Stimulated activated CD4-positive, alpha-beta T cell treated with anti-CD3 and anti-CD28 coated beads, Interleukin-2, amount 100 ng/mL, for 4 hours (primary cell): ENCODE results near the gene NR1H2.

Experiments
- DNase-seq: peaks from one replicate; pipeline ENCODE4 v3.0.0-alpha.2; 2020; ENCODE audit warnings: low read depth

The NR1H2 gene

DNA sequence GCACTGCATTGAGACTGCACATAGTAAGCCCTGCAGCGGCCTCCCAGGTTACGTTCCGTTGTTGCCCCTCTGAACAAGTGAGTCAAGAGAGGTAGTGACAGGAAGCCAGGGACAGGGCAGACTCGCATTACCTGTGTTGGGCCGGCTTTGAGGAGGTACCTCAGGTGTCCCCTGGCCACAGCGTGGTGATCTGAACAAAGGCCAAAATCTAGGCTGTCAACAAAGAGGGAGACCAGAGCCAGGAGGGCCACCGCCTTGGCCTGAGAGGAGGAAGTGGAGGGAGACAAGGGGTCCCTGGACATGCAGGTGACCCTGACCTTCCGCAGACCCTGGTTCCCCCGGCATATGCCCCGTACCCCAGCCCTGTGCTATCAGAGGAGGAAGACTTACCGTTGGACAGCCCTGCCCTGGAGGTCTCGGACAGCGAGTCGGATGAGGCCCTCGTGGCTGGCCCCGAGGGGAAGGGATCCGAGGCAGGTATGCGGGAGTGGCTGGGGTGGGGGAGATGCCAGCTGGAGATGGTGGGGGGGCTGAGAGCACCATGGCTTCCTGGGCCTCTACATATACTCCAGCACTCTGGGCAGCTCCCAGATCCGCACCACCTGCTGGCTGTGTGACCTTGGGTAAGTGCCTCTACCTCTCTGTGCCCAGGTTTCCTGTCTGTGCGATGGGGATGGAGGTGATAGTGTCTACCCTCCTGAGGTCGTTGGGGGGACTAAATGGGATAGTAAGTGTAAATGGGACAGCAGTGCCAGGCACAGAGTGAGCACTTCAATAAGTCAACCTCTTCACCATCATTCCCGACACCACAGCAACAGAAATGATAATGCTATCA, 47.2 kb downstream of the NR1H2 start:
- DNase-seq, result no peak

DNA sequence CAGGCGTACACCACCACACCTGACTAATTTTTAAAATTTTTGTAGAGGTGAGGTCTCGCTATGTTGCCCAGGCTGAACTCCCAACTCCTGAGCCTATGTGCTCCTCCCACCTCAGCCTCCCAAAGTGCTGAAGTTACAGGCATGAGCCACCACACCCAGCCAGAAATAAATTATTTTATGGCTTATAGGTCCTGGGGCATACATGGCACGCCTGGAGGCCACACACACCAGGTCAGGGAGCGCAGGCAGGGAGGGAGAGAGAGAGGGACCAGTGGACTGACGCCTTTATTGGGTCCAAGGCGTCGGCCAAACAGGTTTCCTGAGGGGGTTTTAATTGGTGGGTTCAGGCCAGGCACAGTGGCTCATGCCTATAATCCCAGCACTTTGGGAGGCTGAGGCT, 49.3 kb downstream of the NR1H2 start:
- DNase-seq, result no peak

DNA sequence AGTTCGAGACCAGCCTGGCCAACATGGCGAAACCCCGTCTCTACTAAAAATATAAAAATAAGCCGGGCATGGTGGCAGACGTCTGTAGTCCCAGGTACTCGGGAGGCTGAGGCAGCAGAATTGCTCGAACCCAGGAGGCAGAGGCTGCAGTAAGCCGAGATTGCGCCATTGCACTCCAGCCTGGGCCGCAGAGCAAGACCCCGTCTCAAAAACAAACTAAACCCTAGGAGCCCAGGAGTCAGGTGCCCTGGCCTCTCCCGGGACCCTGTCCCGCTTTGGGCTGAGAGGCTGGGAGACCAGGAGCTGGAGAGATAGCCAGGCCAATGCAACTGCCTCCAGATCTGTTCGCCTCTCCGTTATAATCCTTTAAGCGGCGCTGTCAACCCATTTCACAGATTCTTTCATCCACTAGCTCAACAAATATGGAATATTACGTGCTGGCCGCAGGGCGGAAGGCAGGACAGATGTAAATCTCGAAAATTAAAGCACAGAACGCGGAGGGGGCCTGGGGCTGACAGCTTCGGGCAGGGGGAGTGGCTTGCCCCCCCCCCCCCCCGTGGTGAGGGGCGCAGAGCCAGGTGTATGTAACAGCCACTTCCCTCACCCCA, 51.2 kb downstream of the NR1H2 start:
- DNase-seq, result no peak

DNA sequence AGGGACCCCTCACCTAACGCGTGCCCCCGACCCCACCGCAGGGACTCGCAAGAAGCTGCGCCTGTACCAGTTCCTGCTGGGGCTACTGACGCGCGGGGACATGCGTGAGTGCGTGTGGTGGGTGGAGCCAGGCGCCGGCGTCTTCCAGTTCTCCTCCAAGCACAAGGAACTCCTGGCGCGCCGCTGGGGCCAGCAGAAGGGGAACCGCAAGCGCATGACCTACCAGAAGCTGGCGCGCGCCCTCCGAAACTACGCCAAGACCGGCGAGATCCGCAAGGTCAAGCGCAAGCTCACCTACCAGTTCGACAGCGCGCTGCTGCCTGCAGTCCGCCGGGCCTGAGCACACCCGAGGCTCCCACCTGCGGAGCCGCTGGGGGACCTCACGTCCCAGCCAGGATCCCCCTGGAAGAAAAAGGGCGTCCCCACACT, 51.8 kb downstream of the NR1H2 start:
- no peak for DNase-seq

DNA sequence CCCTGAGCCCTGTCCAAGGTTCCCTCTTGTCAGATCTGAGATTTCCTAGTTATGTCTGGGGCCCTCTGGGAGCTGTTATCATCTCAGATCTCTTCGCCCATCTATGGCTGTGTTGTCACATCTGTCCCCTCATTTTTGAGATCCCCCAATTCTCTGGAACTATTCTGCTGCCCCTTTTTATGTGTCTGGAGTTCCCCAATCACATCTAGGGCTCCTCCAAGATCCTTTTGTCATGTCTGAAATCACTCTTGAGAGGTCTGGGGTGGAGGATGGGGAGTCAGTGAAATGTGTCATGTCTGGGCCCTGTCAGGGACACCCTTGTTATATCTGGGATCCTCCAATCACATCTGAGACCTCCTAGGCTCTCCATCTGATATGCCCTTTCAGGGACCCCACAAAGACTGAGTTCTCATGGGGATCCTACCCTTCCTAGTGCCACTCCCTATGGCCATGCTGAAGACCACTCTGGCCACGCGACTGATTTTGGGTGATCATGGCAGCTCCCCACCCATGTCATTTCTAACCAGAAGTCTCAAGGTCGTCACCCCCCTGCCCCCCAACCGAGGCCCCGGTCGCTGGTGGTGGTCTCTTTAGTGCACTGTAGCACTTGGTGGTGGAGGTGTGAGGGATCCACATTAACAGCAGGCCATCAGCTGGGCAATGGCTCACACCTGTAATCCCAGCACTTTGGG, 52.7 kb downstream of the NR1H2 start:
- no peak for DNase-seq

DNA sequence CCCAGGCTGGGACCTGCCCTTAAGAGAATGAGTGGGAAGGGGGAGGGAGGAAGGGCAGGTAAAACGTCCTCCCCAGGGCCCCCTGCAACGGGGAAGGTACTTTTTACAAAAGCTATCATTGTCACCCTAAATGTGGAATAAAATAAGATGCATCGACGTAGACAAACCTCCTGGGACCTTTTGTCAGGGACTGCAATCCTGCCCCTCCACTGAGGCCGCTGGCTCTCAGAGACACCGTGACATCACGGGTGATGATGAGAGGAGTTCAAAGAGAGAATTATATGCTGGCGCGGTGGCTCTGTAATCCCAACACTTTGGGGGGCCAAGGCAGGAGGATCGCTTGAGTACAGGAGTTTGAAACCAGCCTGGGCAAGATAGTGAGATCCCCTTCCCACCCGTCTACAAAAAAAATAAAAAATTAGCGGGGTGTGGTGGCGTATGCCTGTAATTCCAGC, 54.7 kb downstream of the NR1H2 start:
- DNase-seq, result no peak

DNA sequence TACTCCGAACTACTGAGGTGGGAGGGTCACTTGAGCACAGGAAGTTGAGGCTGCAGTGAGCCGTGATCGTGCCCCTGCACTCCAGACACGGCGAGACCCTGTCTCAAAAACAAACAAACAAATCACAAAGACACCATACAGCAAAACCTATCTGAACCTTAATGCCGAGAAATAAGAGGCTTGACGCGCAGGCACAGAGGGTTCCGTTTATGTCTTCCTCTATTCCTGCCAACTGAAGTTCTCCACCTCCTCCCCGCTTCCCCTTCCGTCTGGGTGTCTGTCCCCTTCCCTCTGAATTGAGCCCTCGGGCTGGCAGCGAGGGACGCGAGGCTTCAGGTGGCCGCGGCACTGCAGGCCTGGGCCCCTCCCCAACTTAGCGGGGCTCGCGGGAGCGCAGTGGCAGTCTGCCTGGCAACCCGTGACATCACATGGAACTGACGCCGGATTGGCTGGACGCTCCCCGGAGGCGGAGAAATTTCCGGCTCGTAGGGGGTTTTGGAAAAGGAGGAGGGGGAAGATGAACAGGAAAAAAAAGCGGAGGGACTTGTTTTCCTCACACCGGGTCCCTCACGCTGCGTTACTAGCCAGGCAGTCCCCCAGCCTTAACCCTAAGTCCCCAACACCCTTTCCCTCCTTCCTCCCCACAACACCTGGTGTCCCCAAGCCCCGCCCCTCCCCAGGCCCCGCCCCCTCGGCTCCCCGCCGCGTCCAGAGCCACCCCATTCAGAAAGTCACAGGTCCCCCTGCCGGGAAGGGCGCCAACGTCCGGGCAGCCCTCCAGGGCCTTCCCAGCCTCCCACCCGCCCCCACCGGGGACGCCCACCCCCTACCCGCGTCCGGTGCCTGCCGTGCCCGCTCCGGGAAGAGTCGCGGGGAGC, 55.3 kb downstream of the NR1H2 start:
- DNase-seq, result peak; percentile 81

DNA sequence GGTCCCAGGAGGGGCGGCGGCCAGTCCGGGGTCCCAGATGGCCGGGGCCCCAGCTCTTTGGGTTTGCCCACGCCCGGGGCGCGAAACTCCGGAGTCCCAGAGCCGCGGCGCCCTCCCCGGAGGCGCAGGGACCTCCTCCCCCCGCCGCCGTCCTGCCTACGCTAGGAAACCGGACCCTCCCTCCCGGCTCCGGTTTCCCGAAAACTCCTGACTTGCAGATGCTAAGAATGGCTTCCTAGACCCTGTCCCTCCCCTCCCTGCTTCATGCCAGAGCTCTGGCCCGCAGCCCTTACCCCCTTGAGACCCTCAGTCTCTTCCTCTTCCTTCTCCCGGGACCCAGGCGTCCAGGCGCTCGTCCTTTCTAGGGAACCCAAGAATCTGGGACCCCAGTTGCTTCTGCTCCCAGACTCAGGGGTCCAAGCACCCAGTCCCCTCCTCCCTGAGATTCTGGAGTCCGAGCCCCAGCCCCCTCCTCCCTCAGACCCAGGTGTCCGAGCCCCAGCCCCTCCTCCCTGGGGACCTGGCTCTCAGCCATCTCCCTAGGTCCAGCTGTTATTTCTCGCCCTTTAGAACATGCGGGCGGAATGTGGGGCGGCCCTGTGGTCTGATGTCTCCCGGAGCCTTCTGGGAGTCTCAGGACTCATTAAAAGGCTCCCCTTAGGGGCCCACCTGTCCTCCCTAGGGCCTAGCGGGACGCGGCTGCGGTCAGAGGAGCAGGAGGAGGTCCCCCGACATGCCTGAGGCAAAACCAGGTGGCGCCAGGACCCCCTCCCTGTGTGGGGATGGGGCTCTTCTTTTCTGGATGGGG, 56.2 kb downstream of the NR1H2 start, which contains the start of gene MYBPC2:
MYBPC2 (plus strand) TSS at position 672 of the 808 bp plus-strand sequence; CDS start at position 734, 62 bp downstream.
- DNase-seq, result no peak
